ENCODE measurements around the gene ENPEP.
"Not testable (repeated sequence)": the region's sequence is repeated elsewhere in the genome, so short reads cannot be mapped to it uniquely, and the experiment has no call there.

The ENPEP gene

DNA sequence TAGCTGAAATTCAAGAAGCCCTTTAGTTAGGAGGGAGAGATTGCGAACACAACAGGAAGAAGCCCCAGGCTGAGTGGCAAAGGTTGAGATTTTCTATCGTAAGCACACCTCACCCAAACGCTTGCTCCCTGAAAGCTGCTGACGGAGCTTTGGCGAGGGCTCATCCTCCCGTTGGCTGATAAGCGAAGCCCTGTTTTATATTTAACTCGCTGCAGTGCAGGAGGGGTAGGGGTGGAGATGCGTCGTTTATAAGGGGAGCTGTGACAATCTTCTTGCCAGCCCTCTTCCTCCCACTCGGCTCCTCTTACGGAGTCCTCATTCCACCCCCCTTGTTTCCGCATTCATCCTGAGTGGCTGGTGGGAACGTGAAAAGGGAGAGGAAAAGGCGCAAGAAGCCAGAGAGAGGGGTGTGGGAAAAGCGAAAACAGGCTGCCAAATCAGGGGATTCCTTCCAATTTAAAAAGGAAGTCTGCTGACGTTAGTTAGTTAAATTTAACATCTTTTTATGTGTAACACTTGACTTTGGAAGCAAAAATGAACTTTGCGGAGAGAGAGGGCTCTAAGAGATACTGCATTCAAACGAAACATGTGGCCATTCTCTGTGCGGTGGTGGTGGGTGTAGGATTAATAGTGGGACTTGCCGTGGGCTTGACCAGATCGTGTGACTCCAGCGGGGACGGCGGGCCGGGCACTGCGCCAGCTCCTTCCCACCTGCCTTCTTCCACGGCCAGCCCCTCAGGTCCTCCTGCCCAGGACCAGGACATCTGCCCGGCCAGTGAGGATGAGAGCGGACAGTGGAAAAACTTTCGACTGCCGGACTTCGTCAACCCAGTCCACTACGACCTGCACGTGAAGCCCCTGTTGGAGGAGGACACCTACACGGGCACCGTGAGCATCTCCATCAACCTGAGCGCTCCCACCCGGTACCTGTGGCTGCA, at the start of gene ENPEP:
TSS of gene ENPEP (plus strand) at position 275 of the 938 bp plus-strand sequence. CDS start at position 535, 260 bp downstream.
- DNase-seq, result no peak

GRCh38 chr4:110431805-110432204, 44.1 kb upstream of the ENPEP start:
- DNase-seq, result not testable (repeated sequence)

DNA sequence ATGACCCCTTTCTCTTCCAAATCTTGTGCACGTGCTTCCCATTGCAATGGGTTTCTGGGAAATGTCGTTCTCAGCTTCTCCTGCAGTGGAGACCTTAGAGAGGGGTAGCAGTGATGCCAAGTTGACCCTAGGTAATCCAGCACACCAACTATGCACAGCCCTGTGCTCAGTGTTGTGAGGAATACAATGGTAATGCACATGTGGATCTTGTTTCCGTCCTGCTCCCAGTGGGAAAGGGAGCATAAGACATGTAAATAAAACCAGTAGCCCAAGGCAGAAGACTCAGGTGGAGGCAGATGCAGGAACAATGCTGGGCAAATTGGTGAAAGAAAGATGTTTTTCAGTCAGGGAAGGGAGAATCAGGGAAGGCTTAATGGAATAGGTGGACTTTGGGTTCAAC, 38.7 kb upstream of the ENPEP start:
- not testable (repeated sequence) for DNase-seq

DNA sequence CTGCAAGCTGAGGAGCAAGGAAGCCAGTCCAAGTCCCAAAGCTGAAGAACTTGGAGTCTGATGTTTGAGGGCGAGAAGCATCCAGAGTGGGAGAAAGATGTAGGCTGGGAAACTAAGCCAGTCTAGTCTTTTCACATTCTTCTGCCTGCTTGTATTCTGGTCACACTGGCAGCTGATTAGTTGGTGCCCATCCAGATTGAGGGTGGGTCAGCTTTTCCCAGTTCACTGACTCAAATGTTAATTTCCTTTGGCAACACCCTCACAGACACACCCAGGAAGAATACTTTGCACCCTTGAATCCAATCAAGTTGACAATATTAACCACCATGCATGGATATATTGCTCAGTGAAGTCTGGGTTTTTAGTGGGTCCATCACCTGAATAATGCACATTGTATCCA, 36.7 kb upstream of the ENPEP start:
- DNase-seq, result not testable (repeated sequence)

- no peak for DNase-seq
Measured at GRCh38 chr4:110442309-110442708, 33.6 kb upstream of the ENPEP start.

DNA sequence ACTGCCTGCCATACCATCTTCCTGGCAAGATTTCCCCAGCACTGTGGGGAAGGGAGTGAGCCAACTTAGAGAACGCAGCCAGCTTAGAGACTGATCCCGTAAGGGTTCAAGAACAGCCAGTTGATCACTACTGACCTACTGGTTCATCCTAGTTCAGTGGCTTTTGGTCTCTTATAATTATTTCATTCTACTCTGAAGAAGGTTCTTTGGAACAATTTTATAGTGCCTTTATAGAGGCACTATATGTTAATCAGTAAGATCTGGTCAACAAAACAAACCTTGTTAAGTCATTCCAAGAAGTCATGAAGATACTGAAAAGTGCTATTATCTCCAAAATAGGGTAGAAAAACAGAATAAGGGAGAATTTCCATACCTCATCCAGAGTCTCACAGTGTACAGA, 33.2 kb upstream of the ENPEP start:
- DNase-seq, result no peak

DNA sequence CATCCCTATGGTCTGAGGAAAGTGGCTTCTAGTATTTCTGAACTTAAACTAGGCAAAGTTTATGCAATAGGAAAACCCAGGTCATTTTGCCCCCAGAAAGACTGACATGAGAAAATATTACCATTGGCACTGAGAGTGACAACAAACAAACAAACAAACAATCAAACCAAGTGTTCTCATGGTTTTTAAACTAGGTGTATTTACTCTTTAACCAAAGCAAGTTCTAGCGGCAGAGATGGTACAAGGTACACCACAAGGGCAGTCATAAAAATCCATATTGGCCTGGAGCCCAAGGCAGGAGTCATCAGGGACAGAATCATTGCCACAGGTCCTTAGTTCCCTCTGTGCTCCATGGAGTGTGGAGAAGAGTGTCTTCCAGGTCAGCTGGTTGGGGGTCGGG, 26.0 kb upstream of the ENPEP start:
- no peak for DNase-seq

DNA sequence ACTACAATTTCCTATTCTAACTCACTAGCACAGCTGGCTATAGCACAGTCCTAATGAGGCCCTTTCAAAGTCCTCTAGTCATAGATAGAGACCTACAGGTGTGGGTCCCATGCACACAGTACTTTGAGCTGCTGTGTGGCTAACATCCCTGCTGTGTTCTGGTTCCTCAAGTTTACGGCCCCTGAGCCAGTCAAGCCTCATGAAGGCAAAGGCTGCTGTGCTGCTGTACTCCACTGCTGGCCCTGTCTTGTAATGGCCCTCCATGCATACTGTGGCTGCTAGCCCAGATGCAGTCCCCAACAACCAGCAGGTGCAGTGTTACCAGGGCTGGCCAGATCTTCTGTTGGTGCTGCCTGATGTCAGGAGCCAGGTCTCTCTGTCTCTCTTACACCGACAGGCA, 23.4 kb upstream of the ENPEP start:
- DNase-seq, result no peak

- DNase-seq, result no peak
Measured at GRCh38 chr4:110454441-110454840, 21.5 kb upstream of the ENPEP start.

DNA sequence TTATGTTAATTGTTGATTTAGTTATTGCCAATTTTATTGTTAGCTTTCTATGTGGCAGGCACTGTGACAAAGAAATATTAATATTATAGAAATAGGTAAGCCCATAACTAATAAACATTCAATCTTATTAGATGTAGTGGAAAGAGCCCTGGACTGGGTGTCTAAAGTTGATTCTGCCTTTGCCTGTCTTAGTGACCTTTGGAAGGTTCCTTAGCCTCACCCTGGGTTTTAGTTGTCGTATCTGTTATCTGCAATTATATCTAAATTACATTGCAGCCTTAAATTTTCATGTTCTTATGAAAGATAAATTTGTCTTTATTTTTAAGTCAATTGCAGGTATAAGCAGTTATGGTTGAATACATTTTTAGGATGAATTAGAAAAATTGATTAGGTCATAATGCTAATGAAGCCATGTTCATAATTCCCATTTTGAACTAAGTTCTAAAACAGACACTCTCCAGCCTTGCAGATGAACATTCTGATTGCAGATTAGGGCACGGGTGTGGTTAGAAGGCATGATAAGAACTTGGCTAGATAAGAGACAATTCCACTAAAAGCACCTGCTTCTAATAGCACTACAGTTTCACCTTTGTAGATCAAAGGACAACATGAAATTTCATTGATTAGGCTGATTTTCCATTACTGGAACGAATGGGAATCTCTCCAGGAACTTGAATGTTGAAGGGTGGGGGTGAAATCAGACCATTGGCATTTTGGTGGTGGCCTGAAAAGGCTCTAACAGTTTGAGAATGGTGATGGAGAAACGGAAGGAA, 17.3 kb upstream of the ENPEP start:
- no peak for DNase-seq

DNA sequence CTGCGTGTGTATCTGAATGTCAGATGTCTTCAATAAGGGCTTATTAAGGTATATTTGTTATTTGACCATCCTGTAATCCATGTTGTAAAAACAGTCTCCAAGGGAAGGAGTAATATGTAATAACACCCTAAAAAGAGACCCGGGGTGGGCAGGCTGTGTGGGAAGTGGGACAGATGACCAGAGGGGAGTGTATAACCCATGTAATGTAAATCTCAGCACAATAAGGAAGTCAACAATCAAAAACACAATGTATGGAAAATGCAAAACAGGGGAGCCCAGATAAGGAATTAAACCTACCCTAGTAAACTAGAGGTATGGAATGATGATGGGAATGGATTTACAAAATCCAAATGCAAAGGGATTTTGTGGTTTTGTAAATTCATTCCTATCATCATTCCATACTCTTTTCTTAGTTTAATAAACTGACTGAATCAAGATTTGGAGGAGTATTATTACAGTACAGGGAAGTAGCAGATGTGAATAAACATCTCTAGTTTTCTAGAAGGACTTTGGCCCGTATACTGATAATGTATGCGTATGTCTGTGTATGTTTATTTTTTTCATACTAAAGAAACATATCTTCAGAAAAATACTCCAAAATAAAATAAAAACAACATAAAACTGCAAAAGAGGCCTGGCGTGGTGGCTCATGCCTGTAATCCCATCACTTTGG, 15.7 kb upstream of the ENPEP start:
- DNase-seq, result no peak

DNA sequence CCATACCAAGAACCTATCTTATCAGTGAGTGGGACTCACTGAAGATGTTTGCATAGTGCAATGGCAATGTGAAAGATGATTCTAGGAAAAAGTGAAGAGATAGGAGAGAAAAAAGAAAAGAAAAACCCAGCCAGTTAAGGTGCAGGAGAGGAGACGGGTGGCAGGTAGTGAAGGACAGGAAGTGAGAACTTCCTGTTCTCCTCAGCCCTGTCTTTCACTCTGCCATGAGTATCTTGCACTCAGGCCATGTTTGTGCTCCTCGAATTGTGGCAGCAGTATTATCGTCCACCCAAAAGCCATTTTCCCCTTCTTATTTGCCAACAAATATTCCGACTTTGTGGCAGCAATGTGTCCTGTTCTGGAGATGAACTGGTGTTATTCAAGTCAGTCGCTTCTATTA, 8.6 kb upstream of the ENPEP start:
- no peak for DNase-seq

GRCh38 chr4:110472583-110473329, 3.2 kb upstream of the ENPEP start:
- no peak for DNase-seq

DNA sequence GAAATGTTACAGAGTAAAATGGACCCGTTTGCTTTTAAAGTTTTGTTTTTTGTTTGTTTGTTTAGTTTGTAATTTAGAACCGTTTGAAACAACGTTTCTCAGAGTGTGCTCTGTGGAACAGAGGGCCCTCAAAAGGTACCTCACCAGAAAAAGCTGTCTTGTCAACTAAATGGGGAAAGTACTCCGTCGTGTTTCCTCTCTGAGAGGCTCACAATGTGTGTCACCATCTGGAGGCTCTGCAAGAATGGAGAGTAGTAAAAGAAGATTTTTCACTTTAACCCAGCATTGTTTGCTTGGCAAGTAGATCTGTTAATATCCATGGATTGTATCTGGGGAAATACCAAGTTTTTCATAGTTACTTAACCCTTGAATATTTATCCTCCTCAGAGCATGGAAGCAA, 1.5 kb upstream of the ENPEP start:
- DNase-seq, result no peak

GRCh38 chr4:110475080-110475479, 875 bp upstream of the ENPEP start:
- not testable (repeated sequence) for DNase-seq

DNA sequence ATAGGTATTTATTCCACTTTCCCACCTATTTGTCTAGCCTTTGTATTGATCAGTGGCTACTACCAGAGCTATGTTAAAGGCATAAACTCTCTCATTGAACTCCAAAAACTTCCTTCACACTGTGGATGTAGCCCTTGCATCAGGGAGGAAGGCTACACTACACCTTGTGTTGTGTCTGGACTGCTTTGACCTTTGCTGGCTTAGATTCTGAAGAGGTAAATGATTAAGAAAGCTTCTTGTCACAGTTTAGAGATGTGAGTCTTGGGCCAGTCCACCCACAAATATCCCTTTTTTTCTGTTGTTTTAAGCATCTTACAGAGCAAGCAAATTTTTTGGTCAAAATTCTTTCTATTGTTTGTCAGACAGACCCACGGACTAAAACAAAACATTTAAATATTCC, 1.9 kb downstream of the ENPEP start:
- no peak for DNase-seq

GRCh38 chr4:110480031-110480549, 4.1 kb downstream of the ENPEP start:
- DNase-seq, result no peak

GRCh38 chr4:110480746-110481271, 4.9 kb downstream of the ENPEP start:
- no peak for DNase-seq

GRCh38 chr4:110483516-110483915, 7.6 kb downstream of the ENPEP start:
- no peak for DNase-seq

DNA sequence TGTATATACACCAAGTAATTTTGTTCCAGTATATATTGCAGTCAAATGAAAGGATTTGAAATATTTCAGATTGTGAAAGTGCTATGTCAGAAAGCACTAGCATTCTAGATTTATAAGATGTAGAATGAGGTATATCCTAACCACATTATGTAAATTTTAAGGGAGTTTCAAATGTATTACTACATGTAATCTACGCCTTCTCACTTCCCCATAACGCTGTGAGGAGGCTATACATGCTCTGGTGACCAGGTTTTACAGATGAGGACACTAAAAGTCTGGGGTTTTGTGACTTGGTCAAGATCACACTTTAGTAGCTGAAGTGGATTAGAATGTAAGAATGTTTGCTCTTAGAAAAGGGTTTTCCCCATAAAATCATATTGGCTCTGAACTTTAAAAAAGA, 8.1 kb downstream of the ENPEP start:
- no peak for DNase-seq

- no peak for DNase-seq
Measured at GRCh38 chr4:110484767-110485166, 8.8 kb downstream of the ENPEP start.

- no peak for DNase-seq
Measured at GRCh38 chr4:110485452-110485851, 9.5 kb downstream of the ENPEP start.
